LoVo (cell line): ENCODE data around the gene NODAL.

Experiments used
- DNase-seq: peaks from one replicate; pipeline ENCODE4 v3.0.0-alpha.2; 2016; ENCODE audit warnings: low spot score

Gene NODAL

DNA sequence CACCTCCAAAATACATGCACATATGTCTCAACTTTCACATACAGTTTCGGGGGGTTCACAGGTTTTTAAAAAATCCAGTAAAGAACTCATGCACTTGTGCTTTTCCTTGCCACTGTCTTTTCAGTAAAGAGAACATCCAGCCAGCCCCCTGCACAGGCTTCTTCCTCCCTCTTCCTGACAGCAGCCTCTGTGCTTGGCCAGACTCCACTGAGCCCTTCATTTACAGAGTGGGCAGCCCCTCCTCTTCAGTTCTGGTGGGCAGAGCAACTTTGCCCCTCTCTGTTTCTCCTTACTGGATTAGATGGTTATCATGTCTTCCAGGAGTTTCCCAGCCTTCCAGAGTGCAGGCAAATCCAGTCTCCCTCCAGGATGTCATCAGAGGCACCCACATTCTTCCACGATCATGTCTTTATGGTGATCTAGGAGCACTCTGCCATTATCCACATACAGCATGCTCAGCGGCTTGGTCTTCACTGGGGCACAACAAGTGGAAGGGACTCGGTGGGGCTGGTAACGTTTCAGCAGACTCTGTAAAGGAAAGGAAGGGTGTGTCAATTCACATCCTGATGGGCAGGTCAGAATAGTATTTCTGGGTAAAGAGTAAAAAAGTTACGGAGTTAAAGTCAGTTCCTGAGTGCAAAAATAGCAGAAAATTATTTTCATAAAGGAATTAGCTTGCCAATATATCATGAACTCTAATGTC is 8.8 kb downstream of the NODAL start:
- DNase-seq = no peak

DNA sequence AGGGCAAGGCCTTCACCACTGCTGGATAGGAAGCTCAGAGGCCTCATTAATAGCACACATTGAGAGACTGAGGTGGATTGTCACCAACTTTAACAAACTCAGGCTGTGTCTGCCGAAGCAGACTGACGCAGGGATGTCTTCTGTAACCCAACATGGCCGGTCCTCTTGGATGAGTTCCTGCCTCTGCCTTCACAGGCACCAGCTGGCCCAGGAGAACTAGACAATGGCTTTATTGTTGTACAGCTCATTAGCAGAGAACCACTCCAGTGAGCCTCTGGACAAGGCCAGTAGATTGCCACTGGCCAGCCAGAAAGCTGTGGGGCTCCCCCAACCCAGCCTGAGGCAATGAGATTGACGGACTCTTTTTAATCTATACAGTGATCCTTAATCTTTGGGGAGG is 9.4 kb downstream of the NODAL start:
- DNase-seq = no peak

DNA sequence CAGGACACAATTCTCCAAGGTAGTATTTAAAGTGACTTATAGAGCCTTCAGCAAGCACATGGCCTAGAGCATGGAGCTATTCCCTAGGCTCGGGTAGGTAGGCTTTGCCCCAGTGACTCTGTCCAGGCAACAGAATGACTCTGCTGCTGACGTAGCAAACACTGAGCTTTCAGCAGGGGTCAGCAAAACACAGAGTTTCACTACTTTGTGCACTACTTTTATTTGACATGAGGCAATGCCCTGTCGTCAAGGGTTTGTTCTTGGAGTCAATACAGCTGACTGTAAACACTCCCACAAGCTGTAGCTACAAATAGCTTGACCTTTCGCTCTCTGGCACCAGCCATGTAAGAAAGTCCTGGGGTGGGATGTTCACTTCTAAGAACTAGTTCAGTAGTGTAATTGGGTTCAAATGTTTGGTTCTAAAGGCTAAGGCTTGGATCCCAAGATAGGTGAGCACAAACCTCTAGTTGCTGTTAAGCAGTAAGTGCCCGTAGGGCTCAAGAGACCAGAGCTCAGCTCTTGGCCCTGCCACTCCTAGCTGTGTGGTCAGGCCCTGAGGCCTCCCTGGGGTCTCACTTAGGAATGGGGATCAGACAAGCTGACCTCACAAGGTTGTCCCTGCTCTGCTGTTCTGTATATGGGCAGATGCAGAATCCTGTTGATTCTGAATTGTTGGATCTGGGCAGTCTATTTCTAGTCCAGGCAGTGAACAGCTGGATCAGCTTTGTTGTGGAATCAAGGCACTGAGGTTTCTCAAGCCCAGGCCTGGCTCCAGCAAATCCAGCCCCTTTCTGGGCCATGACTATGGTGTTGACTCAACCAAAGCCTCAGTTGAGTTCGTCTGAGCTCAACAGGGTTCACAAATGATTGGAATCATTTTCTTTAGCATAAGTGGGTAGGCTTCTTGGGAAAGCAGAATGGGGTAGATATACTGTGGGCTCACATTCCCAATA is 10.7 kb downstream of the NODAL start:
- DNase-seq = no peak

DNA sequence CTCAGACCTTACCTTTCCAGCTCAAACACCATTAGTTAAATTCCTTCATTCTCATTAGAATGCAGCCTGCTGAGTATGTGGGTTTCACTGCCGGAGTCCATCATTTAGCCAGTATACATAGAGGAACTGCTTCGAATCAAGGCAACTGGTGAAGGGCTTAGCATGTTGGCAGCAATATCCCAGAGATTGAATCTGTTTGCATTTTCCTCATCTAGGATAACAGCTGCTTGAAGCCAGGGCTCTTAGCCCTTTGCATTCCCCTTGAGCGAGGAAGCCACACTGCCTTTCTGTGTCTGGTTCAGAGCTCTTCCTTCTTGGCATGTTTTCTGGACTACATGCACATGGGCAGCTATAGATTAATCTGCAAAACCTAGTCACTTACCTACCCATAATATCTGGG is 14.7 kb downstream of the NODAL start:
- no peak for DNase-seq

DNA sequence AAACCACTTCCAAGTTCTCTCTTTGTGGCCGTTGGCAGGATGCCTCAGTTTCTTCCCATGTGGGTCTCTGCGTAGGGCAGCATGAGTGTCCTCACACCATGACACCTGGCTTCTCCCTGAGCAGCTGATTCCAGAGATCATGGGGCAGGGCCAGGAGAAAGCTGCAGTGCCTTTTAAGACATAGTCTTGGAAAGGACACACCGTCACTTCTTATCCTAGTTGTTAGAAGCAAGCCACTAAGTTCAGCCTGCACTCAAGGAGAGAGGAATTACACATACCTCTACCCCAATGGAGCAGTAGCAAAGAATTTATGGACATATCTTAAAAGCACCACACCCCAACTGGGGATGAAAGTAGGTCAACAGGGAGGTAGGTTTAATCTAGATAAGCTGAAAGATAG is 16.4 kb downstream of the NODAL start:
- no peak for DNase-seq

DNA sequence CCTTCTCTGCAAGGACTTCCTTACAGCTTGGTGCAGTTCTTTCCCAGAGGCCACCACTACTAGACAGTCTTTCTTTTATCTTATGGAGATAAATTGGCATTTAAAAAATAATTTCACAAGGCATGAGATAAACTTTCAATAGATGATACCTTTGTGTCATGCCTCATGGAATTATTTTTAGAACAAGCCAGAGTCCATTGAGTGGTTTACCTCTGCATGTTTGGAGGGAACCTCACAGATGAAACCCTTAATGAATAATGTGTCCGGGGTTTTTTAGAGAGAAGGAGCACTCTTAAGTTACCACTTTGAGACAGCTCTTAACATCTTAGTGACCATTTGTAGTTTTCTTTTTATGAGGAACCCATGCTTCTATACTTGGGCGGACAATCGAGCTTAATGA is 17.2 kb downstream of the NODAL start:
- no peak for DNase-seq

DNA sequence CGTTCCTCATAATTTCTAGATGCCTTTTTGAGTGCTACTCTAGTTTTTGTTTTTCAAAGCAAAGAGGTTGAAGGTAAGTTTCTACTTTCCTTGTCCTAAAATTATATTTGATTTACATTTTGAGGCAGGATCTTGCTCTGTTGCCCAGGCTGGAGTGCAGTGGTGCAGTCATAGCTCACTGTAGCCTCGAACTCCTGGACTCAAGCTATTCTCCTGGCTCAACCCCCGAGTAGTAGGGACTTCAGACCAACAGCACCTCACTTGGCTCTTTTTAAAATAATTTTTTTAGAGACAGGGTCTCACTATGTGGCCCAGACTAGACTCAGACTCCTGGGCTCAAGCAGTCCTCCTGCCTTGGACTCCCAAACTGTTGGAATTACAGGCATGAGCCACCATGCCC is 22.8 kb downstream of the NODAL start:
- DNase-seq = no peak

DNA sequence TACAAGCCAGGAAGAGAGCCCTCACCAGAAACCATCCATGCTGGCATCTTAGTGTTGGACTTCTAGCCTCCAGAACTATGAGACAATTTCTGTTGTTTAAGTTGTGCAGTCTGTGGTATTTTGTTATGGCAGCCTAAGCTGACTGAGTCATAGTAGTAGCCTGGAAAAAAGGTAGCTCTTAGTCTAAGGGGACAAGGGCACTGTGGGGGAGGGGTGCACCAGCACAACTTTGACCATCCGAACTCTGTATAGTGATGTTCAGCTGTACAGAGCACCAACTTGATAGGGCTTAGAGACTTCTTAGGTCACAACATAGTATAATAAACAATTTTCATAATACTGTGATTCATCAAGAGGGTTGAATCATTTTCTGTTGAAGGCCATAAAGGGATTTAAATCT is 23.3 kb downstream of the NODAL start:
- no peak for DNase-seq

DNA sequence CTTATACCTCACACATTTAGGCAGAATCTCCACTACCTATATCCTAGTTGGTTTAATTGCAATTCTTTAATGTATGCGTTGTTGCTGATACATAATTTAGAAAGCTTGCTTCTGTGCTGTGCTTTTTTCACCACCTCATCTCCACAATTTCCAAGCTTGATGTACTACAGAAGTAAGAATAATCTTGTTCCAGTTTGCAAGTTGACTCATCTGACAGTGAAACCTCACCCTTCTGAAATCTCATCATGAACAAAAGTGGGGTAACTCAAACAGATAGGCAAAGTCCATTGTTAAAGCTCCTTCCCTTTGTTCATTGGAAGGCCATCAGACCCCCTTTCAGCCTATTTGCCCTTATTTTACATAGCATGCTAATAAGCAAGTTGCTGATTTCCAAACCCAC is 23.9 kb downstream of the NODAL start:
- DNase-seq = no peak

DNA sequence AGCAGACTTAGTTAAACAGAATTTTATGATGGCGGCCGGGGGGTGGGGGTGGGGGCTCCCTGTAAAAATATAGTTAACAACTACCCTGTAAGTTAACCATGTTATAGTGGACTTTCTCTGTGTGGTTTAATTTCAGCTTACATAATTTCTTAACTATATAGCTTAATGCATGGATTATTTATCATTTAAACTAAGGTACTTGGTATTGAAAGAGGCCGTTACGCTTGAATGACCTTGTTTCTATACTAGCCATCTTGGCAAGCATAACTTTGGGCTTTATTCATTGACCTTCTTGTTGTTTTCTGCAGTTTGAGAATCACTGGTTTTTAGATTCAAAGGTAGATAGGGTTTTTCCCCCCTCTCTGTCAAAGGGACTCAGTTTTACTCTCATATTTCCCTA is 29.1 kb downstream of the NODAL start:
- DNase-seq = no peak

DNA sequence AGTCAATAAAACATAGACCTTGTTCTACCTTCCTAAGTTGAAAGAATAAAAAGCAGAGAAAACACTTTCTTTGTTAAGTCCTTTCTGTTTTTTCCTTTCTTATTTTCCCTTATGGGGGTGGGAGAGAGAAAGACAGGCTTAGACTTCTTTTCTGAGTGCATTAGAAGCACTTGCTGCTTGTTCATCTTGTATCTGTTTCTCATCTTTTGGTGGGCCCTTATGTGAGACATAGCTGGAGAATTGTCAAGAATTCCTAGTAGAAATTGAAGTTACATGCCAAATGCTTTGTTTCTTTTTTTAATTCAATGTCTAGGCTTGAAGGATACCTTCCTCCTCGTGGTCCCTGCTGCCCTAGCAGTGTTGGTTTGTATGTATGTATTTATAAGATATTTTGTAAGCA is 30.9 kb downstream of the NODAL start:
- DNase-seq = no peak

DNA sequence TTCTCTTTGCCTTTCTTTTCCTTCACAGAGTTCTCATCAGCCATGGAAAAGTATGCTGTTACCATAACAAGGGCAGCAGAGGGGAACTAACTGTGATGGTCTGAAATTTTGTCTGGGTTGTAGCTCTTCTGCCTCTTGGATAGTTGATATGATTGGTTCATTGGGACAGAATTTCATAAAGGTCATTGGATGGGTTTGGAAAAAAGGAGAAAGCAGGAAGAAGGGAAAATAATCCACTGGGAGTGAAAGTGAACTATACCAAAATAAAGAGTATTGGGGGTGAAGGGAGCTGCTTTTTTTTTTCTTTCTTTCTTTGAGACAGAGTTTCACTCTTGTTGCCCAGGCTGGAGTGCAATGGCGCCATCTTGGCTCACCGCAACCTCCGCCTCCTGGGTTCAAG is 31.7 kb downstream of the NODAL start:
- no peak for DNase-seq

DNA sequence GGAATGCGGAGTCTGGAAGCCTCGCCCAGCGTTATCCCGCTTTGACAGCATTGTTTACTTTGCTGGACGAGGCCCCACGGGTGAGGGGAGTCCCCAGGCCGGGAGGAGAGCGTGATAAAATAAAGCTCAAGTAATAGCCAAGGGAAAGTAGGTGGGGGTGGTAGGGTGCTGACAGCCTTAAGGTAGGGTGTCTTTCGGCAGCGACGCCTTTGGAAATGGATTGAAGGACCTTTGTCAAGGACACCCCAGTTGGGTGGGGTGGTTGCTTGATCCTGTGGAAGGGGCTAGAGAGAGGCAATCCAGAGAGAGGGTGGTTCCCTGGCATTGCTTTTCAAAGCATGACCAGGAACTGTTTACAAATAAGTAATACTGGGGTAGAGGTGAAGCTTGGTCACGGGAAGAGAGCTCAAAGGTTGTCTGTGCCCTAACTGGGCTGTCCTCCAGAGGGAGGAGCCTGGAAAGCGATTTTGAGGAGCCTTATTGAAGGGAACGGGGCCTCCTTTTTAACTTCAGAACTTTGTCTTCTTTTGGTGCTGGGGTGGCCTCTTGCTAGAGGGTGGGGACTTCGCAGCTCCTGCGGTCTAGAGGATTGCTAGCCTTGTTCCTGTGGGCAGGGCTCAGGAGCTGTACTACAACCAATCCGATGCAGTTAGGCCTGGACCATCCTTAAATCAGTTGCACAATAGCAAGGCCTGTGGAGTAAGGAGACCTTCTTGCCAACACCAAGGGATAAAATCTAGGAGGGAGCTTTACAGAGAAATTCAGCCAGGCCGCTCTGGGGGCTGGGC is 36.2 kb downstream of the NODAL start:
- peak; percentile 81 for DNase-seq

DNA sequence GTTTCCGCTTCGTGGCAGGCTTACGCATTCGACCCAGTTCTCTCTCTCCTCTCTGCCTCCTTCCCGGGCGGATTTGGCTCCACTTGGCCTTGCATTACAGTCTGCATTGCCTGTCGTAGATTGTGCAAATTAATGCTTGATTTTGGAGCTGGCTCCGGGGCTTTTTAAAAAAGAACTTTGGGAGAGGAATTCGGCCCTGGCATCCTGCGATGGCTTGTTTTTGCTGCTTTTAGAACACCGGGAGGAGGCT is 36.8 kb downstream of the NODAL start:
- no peak for DNase-seq

DNA sequence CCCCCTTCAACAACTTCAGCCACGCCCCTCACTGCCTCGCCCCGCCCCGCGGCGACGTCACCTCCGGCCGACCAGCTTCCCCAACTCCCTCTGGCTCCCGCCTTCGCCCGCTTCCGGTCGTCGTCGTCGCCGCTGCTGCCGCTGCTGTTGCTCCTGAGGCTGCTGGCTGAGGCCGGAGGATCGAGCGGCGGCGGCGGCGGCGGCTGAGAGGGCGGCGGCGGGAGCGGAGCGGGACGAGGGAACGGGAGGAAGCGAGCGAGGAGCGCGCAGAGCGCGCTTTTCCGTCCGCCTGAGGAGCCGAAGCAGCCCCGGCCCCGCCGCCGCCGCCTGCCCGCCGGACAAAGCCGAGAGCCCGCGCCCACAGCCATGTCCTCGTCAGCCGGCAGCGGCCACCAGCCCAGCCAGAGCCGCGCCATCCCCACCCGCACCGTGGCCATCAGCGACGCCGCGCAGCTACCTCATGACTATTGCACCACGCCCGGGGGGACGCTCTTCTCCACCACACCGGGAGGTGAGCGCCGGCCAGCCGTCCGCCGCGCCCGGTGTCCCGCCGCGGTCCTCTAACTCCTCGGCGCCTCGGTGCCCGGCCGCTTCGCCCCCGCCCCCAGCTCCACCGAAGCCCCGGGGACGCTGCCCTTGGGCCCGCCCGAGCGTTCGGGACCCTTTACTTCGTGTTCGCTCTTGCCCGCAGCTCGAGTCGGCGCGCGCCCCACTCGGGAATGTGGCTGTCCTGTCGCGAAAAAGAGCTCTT is 37.3 kb downstream of the NODAL start, which contains the start of gene EIF4EBP2:
Gene EIF4EBP2, plus strand, starts transcription at position 110 of the 751 bp plus-strand sequence. Its CDS starts 257 bp downstream, at position 367.
- DNase-seq = peak; percentile 96

DNA sequence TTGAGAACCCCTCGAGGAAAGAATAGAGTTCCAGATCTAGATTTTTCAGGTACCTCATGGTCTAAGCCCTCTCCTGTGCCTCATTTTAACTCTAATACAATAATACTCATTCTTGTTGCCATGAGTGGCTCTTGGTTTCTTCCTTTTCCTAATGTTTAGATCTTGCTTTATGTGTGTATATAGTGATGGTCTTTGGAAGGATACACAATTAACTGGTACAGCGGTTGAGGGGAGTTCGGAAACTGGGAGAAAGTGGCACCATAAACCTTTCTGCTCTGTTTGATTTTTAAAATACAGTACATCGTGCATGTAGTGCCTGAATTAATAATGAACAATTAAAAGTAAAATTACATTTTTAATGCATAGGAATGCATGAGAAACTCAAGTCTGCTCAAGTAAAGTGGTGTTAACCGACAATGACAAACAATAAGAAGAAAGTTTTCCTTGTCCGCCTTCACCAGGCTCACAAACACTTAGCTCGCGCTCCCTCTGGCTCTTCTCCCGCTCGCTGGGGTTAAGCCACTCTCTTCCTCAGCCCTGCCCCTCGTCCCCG is 37.9 kb downstream of the NODAL start:
- no peak for DNase-seq

DNA sequence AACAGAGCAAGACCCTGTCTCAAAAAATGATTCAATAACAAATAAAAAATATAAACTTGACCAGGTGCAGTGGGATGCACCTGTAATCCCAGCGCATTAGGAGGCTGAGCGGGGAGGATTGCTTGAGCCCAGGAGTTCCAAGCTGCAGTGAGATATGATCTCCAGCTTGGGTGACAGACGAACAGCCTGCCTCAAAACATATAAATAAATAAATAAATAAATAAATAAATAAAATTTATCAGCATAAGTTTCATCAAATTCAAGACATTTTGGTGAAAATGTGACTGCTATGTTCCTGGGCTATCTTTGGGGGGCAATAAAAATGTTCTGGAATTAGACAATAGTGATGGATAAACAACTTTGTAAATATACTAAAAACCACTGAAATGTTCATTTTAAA is 42.3 kb downstream of the NODAL start:
- DNase-seq = no peak

DNA sequence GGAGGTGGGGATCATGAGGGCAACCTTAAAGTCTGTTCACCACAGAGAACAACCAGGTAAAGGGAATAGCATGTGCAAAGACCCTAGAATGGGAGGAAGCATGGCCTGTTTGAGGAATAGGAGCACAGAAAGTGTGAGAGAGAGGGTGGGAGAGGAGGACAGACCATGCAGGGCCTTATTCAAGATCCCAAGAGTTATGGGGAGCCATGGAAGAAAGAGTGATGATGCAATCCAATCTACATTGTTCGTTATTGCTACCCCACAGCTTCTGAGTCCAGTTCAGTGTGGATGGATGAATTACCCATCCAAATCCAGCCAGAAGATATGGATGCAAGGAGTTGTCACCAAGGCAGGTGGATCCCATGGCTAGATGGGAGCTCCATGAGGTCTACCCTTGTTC is 45.3 kb downstream of the NODAL start:
- no peak for DNase-seq

DNA sequence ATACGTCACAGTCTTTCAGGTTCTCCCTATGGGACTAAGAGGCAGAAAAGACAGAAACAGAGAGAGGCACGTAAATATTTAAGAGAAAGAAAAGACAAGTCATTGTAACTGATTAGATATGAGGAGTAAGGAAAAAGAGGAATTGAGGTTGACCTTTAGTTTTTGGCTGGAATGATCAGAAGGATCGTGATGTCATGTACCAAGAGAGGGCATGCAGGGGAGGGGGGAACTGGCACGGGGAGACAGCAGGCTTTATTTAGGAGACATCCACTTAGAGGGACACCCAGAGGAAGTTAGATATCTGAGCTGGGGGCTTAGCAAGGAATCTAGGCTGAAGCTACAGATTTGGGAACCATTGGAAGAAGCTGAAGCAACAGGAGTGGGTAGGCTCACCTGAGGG is 49.8 kb downstream of the NODAL start:
- DNase-seq = no peak
